Measurements from ENCODE around the gene CEP104.

Gene CEP104

DNA sequence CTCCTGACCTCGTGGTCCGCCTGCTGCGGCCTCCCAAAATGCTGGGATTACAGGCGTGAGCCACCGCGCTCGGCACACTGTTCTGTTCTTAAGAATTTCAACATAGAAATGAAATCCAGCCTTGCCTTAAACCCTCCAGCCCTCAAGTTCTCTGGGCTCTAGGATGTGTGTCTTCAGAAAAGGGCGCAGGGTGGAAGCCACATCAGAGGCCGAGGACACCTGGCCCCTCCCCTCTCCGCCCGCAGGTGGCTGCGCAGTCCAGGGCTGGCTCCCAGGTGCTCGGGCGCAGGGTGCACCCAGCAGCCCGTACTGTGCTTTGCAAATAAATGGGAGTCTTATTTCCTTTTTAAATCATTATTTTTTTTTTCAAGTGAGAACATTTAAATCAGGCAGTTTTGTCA lies 45.1 kb upstream of the CEP104 start:
- peaks cover 0 to 14% (median 4%) of the 10 kb centered on the region in 5 donors for H3K9me3 ChIP-seq (ENCODE audit: control insufficient read depth in 5 of 5, low read length in 5 of 5)
- H3K4me1 ChIP-seq (ENCODE audit: control insufficient read depth in 5 of 5, insufficient read depth in 5 of 5, low read length in 5 of 5) = peaks cover 7 to 21% (median 10%) of the 10 kb centered on the region in 5 donors
- no peak overlapping the region for H3K9ac ChIP-seq (ENCODE audit: low read length in 5 of 5)
- H3K27me3 ChIP-seq (ENCODE audit: control insufficient read depth in 5 of 5, insufficient read depth in 4 of 5, low read length in 5 of 5) = peaks cover 0 to 4% (median 2%) of the 10 kb centered on the region in 5 donors
- no peaks in the 10 kb centered on the region for H3K36me3 ChIP-seq (ENCODE audit: control insufficient read depth in 5 of 5, insufficient read depth in 5 of 5, low read length in 5 of 5)
- H3K4me3 ChIP-seq (ENCODE audit: low read depth in 1 of 5, low read length in 5 of 5) = no peak overlapping the region
- H3K27ac ChIP-seq (ENCODE audit: low read depth, low read length) = no peak overlapping the region

DNA sequence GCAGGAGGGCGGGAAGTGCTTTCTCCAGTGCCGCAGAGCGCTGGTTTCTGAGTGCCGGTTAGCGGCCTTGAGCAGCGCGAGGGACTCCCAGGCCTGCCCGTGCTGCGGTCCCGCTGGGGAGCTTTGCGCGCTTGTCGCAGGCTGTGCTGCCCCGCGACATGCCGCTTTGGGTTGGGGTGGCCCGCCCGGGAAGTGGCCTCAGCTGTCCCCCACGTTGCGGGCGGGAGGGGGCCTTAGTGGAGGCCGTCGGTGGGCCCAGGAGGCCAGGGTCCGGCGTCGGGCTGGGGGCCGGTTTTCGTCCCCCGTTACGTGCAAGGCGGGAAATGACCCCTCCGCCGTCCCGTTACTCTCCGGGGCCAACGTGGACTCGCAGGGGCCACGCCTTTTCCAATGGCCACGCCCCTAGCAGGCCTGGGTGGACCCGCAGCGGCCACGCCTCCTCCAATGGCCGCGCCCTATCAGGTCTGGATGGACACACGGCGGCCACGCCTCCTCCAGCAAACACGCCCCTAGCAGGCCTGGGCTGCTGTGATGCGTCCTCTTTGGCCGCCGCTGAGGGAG lies 44.0 kb upstream of the CEP104 start:
- peaks cover 0 to 14% (median 4%) of the 10 kb centered on the region in 5 donors for H3K9me3 ChIP-seq (ENCODE audit: control insufficient read depth in 5 of 5, low read length in 5 of 5)
- H3K36me3 ChIP-seq (ENCODE audit: control insufficient read depth in 5 of 5, insufficient read depth in 5 of 5, low read length in 5 of 5) = no peaks in the 10 kb centered on the region
- H3K27me3 ChIP-seq (ENCODE audit: control insufficient read depth in 5 of 5, insufficient read depth in 4 of 5, low read length in 5 of 5) = peaks cover 0 to 4% (median 1%) of the 10 kb centered on the region in 5 donors
- peaks cover 7 to 19% (median 10%) of the 10 kb centered on the region in 5 donors for H3K4me1 ChIP-seq (ENCODE audit: control insufficient read depth in 5 of 5, insufficient read depth in 5 of 5, low read length in 5 of 5)
- H3K4me3 ChIP-seq (ENCODE audit: low read depth in 1 of 5, low read length in 5 of 5) = peak overlapping the region in 4 of 5 donors; percentile 84 to 99 (median 95)
- H3K27ac ChIP-seq (ENCODE audit: low read depth, low read length) = peak overlapping the region; percentile 94
- peak overlapping the region in 4 of 5 donors; percentile 69 to 92 (median 88) for H3K9ac ChIP-seq (ENCODE audit: low read length in 5 of 5)

DNA sequence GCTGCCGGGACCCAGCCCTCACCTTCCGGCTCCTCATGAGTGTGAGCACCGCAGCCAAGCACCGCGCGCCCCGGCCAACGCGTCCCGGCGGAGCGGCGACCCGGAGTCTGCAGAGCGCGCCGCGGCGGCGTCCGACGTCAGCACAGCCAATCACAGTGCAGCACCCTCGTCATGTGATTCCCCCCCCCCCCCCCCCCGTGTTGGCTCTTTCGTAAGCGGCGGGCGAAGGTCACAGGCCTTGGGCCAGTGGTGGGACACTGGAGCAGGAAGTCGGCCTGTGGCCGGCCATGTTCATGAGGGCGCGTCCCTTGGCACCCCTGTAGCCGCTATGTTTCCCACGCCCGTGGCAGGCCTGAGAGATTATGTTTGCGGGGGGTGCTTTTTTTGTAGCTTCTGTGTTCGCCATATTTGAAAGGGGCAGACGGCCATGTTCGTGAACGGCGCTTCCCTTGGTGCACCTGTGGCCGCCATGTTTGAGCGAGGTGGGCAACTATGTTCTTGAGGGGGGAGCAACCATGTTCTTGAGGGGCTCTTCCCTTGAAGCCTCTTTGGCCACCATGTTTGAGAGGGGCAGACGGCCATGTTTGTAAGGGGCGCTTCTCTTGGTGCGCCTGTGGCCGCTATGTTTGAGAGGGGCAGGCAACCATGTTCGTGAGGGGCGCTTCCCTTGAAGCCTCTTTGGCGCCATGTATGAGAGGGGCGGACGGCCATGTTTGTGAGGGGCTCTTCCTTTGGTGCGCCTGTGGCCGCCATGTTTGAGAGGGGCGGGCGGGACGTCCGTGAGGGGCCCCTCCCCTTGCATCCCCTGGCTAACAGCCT lies 43.3 kb upstream of the CEP104 start, which contains the start of gene C1orf174:
Gene C1orf174 (minus strand): TSS at position 123 of the 819 bp plus-strand sequence. CDS start 86 bp downstream, at position 37.
- peaks cover 0 to 4% (median 0%) of the 10 kb centered on the region in 5 donors for H3K27me3 ChIP-seq (ENCODE audit: control insufficient read depth in 5 of 5, insufficient read depth in 4 of 5, low read length in 5 of 5)
- peaks cover 0 to 7% (median 0%) of the 10 kb centered on the region in 5 donors for H3K36me3 ChIP-seq (ENCODE audit: control insufficient read depth in 5 of 5, insufficient read depth in 5 of 5, low read length in 5 of 5)
- peak within 1 kb of the TSS; percentile 84 to 99 (median 93) for H3K4me3 ChIP-seq (ENCODE audit: low read depth in 1 of 5, low read length in 5 of 5)
- peaks cover 0 to 14% (median 4%) of the 10 kb centered on the region in 5 donors for H3K9me3 ChIP-seq (ENCODE audit: control insufficient read depth in 5 of 5, low read length in 5 of 5)
- H3K9ac ChIP-seq (ENCODE audit: low read length in 5 of 5) = peak within 1 kb of the TSS; percentile 84 to 92 (median 90)
- peaks cover 7 to 19% (median 10%) of the 10 kb centered on the region in 5 donors for H3K4me1 ChIP-seq (ENCODE audit: control insufficient read depth in 5 of 5, insufficient read depth in 5 of 5, low read length in 5 of 5)
- H3K27ac ChIP-seq (ENCODE audit: low read depth, low read length) = peak within 1 kb of the TSS; percentile 94

DNA sequence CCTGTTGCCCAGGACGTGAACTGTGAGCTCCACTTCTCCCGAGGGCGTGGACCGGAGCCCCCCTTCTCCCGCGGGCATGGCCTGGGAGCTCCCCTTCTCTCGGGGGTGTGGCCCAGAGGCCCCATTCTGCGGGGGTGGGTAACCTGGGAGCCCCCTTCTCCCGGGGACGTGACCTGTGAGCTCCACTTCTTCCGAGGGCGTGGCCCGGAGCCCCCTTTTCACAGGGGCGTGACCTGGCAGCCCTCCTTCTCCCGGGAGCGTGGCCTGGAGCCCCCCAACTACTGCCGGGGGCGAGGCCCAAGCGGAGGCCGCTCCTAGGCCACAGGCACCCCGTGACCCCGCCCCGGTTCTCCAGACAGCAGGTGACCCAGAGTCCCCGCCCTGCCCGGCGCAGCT lies 42.7 kb upstream of the CEP104 start:
- peak overlapping the region; percentile 94 for H3K27ac ChIP-seq (ENCODE audit: low read depth, low read length)
- H3K9me3 ChIP-seq (ENCODE audit: control insufficient read depth in 5 of 5, low read length in 5 of 5) = peaks cover 0 to 14% (median 4%) of the 10 kb centered on the region in 5 donors
- peaks cover 0 to 4% (median 0%) of the 10 kb centered on the region in 5 donors for H3K27me3 ChIP-seq (ENCODE audit: control insufficient read depth in 5 of 5, insufficient read depth in 4 of 5, low read length in 5 of 5)
- H3K4me3 ChIP-seq (ENCODE audit: low read depth in 1 of 5, low read length in 5 of 5) = peak overlapping the region; percentile 84 to 99 (median 93)
- H3K4me1 ChIP-seq (ENCODE audit: control insufficient read depth in 5 of 5, insufficient read depth in 5 of 5, low read length in 5 of 5) = peaks cover 7 to 19% (median 10%) of the 10 kb centered on the region in 5 donors
- peak overlapping the region; percentile 16 to 92 (median 90) for H3K9ac ChIP-seq (ENCODE audit: low read length in 5 of 5)
- H3K36me3 ChIP-seq (ENCODE audit: control insufficient read depth in 5 of 5, insufficient read depth in 5 of 5, low read length in 5 of 5) = peaks cover 0 to 13% (median 4%) of the 10 kb centered on the region in 5 donors

DNA sequence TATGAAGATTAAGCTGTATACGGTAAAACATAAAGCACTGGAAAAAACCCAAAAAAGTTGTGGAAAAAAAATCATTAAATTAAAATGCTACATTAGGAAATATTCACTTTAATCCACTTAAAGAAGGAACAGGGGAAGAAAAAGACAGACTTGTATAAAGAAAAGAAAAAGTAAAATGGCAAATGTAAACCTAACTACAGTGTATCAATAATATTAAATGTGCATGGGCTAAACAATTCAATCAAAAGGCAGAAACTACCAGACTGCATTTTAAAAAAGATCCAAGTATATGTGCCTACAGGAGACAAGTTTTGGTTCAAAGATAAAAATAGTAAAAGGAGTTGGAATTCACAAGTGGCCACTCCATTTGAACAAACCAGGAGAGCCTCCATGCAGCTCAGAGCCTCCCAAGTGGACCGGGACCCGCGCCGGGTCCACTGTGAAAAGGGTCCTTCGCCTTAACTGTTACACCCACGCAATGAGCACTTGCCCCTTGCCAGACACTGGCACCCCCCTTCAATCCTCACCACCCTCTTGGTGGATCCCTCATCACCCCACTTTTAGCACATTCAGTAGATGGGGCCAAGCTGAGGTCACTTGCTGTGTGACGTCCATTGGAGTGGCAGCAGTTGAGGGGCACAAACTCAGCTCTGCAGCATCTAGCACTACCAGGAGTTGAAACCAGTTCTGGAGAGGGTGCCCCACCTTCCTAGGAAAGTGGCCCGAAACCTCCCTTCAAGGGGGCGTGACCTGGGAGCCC lies 42.2 kb upstream of the CEP104 start:
- H3K9me3 ChIP-seq (ENCODE audit: control insufficient read depth in 5 of 5, low read length in 5 of 5) = peaks cover 0 to 14% (median 4%) of the 10 kb centered on the region in 5 donors
- H3K4me1 ChIP-seq (ENCODE audit: control insufficient read depth in 5 of 5, insufficient read depth in 5 of 5, low read length in 5 of 5) = peaks cover 7 to 19% (median 10%) of the 10 kb centered on the region in 5 donors
- H3K36me3 ChIP-seq (ENCODE audit: control insufficient read depth in 5 of 5, insufficient read depth in 5 of 5, low read length in 5 of 5) = peaks cover 0 to 15% (median 6%) of the 10 kb centered on the region in 5 donors
- H3K27ac ChIP-seq (ENCODE audit: low read depth, low read length) = peak overlapping the region; percentile 94
- H3K27me3 ChIP-seq (ENCODE audit: control insufficient read depth in 5 of 5, insufficient read depth in 4 of 5, low read length in 5 of 5) = peaks cover 0 to 4% (median 0%) of the 10 kb centered on the region in 5 donors
- H3K9ac ChIP-seq (ENCODE audit: low read length in 5 of 5) = peak overlapping the region; percentile 16 to 92 (median 90)
- H3K4me3 ChIP-seq (ENCODE audit: low read depth in 1 of 5, low read length in 5 of 5) = peak overlapping the region; percentile 84 to 99 (median 93)

DNA sequence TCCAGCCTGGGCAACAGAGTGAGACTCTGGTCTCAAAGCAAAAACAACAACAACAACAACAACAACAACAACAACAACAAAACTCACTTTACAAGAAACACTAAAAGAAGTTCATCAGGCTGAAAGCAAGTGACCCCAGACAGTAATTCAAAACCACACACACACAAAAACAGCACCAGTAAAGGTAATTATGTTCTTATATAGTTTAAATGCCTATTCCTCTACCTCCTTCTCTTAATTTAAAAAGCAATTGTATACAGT lies 41.4 kb upstream of the CEP104 start:
- no peak overlapping the region for H3K27ac ChIP-seq (ENCODE audit: low read depth, low read length)
- H3K4me3 ChIP-seq (ENCODE audit: low read depth in 1 of 5, low read length in 5 of 5) = no peak overlapping the region
- H3K4me1 ChIP-seq (ENCODE audit: control insufficient read depth in 5 of 5, insufficient read depth in 5 of 5, low read length in 5 of 5) = peaks cover 7 to 18% (median 10%) of the 10 kb centered on the region in 5 donors
- H3K9me3 ChIP-seq (ENCODE audit: control insufficient read depth in 5 of 5, low read length in 5 of 5) = peaks cover 0 to 14% (median 4%) of the 10 kb centered on the region in 5 donors
- H3K36me3 ChIP-seq (ENCODE audit: control insufficient read depth in 5 of 5, insufficient read depth in 5 of 5, low read length in 5 of 5) = peaks cover 0 to 15% (median 6%) of the 10 kb centered on the region in 5 donors
- peaks cover 0 to 4% (median 0%) of the 10 kb centered on the region in 5 donors for H3K27me3 ChIP-seq (ENCODE audit: control insufficient read depth in 5 of 5, insufficient read depth in 4 of 5, low read length in 5 of 5)
- H3K9ac ChIP-seq (ENCODE audit: low read length in 5 of 5) = no peak overlapping the region

DNA sequence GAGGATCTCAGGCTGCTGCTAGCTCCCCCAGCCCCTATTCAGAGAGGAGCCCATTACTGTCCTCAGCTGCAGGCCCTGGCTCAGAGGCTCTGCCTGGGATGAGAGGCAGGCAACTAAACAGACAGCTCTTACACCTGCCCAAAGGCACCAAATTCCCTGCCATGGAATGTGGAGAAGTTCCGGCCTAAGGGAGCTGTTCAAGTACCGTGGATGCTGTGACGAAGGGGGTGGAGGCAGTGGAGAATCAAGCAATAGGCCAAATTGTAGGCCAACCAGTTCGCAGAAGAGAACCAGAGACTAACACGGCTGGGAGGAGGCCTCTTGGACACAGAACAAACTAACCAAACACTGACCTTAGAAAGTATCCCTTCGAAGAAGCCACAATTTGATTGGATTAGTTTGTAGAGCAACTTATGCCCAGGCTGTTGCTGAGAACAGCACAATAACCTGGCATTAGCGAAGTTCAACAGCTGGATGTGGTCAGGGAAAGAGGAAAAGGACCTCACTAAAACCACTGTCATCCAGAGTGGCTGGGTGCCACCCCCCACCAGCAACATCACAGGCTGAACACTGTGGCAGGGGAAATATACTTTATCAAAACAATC lies 39.5 kb upstream of the CEP104 start:
- H3K9ac ChIP-seq (ENCODE audit: low read length in 5 of 5) = no peak overlapping the region
- peaks cover 0 to 14% (median 4%) of the 10 kb centered on the region in 5 donors for H3K9me3 ChIP-seq (ENCODE audit: control insufficient read depth in 5 of 5, low read length in 5 of 5)
- H3K27me3 ChIP-seq (ENCODE audit: control insufficient read depth in 5 of 5, insufficient read depth in 4 of 5, low read length in 5 of 5) = peaks cover 0 to 4% (median 0%) of the 10 kb centered on the region in 5 donors
- peaks cover 7 to 21% (median 17%) of the 10 kb centered on the region in 5 donors for H3K4me1 ChIP-seq (ENCODE audit: control insufficient read depth in 5 of 5, insufficient read depth in 5 of 5, low read length in 5 of 5)
- peaks cover 0 to 19% (median 6%) of the 10 kb centered on the region in 5 donors for H3K36me3 ChIP-seq (ENCODE audit: control insufficient read depth in 5 of 5, insufficient read depth in 5 of 5, low read length in 5 of 5)
- H3K4me3 ChIP-seq (ENCODE audit: low read depth in 1 of 5, low read length in 5 of 5) = no peak overlapping the region
- no peak overlapping the region for H3K27ac ChIP-seq (ENCODE audit: low read depth, low read length)

DNA sequence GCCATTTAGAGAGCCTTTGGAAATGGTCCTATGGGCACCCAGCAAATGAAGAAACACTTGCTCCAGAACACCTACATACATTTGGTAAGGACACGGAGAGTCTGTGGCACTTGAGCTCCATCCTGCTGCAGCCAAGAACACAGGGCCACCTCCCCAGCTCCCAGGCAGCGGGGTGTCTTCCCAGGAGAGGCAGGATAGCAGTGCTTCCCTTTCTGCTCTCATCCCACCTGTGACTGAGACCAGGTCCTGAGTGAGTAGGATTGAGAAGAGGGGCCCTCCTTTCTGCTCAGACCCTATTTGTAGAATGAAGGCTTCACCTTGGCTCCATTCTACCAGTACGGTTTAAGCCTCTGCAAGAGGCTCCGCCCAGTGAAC lies 38.9 kb upstream of the CEP104 start:
- H3K27me3 ChIP-seq (ENCODE audit: control insufficient read depth in 5 of 5, insufficient read depth in 4 of 5, low read length in 5 of 5) = peaks cover 0 to 4% (median 0%) of the 10 kb centered on the region in 5 donors
- no peak overlapping the region for H3K9ac ChIP-seq (ENCODE audit: low read length in 5 of 5)
- H3K4me3 ChIP-seq (ENCODE audit: low read depth in 1 of 5, low read length in 5 of 5) = no peak overlapping the region
- peaks cover 8 to 20% (median 17%) of the 10 kb centered on the region in 5 donors for H3K4me1 ChIP-seq (ENCODE audit: control insufficient read depth in 5 of 5, insufficient read depth in 5 of 5, low read length in 5 of 5)
- no peak overlapping the region for H3K27ac ChIP-seq (ENCODE audit: low read depth, low read length)
- H3K9me3 ChIP-seq (ENCODE audit: control insufficient read depth in 5 of 5, low read length in 5 of 5) = peaks cover 0 to 14% (median 4%) of the 10 kb centered on the region in 5 donors
- H3K36me3 ChIP-seq (ENCODE audit: control insufficient read depth in 5 of 5, insufficient read depth in 5 of 5, low read length in 5 of 5) = peaks cover 0 to 25% (median 10%) of the 10 kb centered on the region in 5 donors

DNA sequence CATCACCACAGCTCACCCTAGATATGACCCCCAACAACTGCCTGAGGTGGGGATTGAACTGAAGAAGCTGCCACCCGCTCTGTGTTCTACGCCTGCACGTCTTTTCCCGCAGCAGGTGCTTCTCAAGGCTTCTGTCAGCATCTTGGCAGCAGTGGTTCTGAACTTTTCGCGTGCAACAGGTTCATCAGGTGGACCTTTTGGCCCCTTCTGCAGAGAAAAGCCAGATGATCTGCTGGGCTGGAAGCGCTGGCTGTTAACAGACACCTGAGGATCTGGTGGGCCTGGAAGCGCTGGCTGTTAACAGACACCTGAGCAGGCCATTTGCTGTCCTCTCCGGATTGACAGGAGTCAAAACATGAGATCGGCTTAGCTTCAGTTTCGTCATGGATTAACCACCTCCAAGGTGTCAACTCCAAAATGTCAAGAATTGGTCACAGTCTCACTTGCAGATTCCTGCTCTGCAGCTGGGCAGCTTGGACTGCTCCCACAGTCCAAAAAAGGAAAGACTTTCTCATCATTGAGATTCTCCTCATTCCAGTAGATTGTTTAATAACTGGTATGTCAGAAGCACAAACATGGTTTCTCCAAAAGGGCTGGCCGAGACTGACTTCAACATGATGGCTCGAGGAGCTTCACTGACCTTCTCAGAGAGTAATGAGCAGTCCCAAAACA lies 38.4 kb upstream of the CEP104 start:
- Histone ChIP-seq H3K4me1 (ENCODE audit: control insufficient read depth in 5 of 5, insufficient read depth in 5 of 5, low read length in 5 of 5) (peaks cover 5 to 22% (median 17%) of the 10 kb centered on the region in 5 donors), H3K27ac (ENCODE audit: low read depth, low read length) (no peak overlapping the region), H3K9ac (ENCODE audit: low read length in 5 of 5) (no peak overlapping the region), H3K36me3 (ENCODE audit: control insufficient read depth in 5 of 5, insufficient read depth in 5 of 5, low read length in 5 of 5) (peaks cover 0 to 30% (median 16%) of the 10 kb centered on the region in 5 donors), H3K9me3 (ENCODE audit: control insufficient read depth in 5 of 5, low read length in 5 of 5) (peaks cover 0 to 14% (median 4%) of the 10 kb centered on the region in 5 donors), H3K4me3 (ENCODE audit: low read depth in 1 of 5, low read length in 5 of 5) (no peak overlapping the region), H3K27me3 (ENCODE audit: control insufficient read depth in 5 of 5, insufficient read depth in 4 of 5, low read length in 5 of 5) (peaks cover 0 to 2% (median 0%) of the 10 kb centered on the region in 5 donors)
